ENCODE results near the gene SULT2B1.

GRCh38 chr19:48614436-48615230 is 62.7 kb downstream of the SULT2B1 start, which contains the start of gene FAM83E:
- no peak for TF ChIP-seq CTCF (IDR thresholded peaks at IDR 0.05; ENCODE audit: low read depth, low read length)
- TF ChIP-seq POLR2A (IDR thresholded peaks at IDR 0.05; ENCODE audit: extremely low read depth, insufficient read length) = no peak
- TF ChIP-seq MYC (IDR thresholded peaks at IDR 0.05; ENCODE audit: low read depth, low read length) = no peak
- TF ChIP-seq MAX (IDR thresholded peaks at IDR 0.05; ENCODE audit: low read depth, low read length) = no peak

Measured in NB4 (cell line).